Colonic mucosa (tissue), 4 donors: ENCODE results near the gene UNC5C. TPM values are rescaled to one million over a fixed set of nuclear protein-coding genes. Genes with fewer than 3 reads are reported as not detected.
A peak's percentile ranks its signal among the peaks of the same experiment; 100 is the strongest.

ENCODE experiments used
- DNase-seq: peaks from one replicate; pipeline ENCODE4 v3.0.0-alpha.2; 2020
- H3K27ac ChIP-seq: fragments of 200-600 bp; one replicate; pipeline ENCODE4 v1.8.0; 2021
- H3K27me3 ChIP-seq: fragments of 200-600 bp; one replicate; pipeline ENCODE4 v1.8.0; 2021
- H3K36me3 ChIP-seq: fragments of 200-600 bp; one replicate; pipeline ENCODE4 v1.8.0; 2021
- H3K4me1 ChIP-seq: fragments of 200-600 bp; one replicate; pipeline ENCODE4 v1.8.0; 2021; ENCODE audit warnings: mild to moderate bottlenecking
- H3K4me3 ChIP-seq: fragments of 200-600 bp; one replicate; pipeline ENCODE4 v1.8.0; 2021
- H3K9ac ChIP-seq, 2 donors: one replicate each; pipeline ENCODE4 v1.7.0; 2013; ENCODE audit warnings: control low read depth in 2 of 2, low read depth in 2 of 2, low read length in 2 of 2
- H3K9me3 ChIP-seq: fragments of 200-600 bp; one replicate; pipeline ENCODE4 v1.8.0; 2021
- CTCF ChIP-seq: fragments of 200-600 bp; IDR thresholded peaks from one replicate; pipeline ENCODE4 v1.8.0; 2022; ENCODE audit warnings: antibody characterized with exemption, mild to moderate bottlenecking
- intact Hi-C: fragments of 100-400 bp; cut with DNase I; formaldehyde crosslinking; loops from one replicate; pipeline ENCODE4 v1.14.1; 2022
- total RNA-seq, 2 donors: library from RNA; stranded (reverse); fragmentation: NEBNext Ultra II Directional in 1 of 2; extraction: Animal tissue kit (Norgen Biotek cat#: 25700) in 1 of 2; gene quantifications; one replicate each; pipeline ENCODE4 v1.2.1, GENCODE V29; 2021
- donor health status: healthy.
- donor health status: DM: no; HTN: no; CAD: no.
- donor health status: DM: no; HTN: no; CAD: no.

Gene UNC5C
- total RNA-seq, 2 donors from 2014 or later: 3.9 to 4.2 TPM

GRCh38 chr4:95516528-95517017, 32.2 kb downstream of the UNC5C start:
- Histone ChIP-seq H3K9ac (no peak overlapping the region), H3K4me3 (no peak overlapping the region), H3K36me3 (no peaks in the 10 kb centered on the region), H3K9me3 (no peaks in the 10 kb centered on the region), H3K27me3 (no peaks in the 10 kb centered on the region), H3K4me1 (no peaks in the 10 kb centered on the region), H3K27ac (no peak overlapping the region)
- intact Hi-C loops: no loop called here
- no peak for TF ChIP-seq CTCF
- DNase-seq: no peak

DNA sequence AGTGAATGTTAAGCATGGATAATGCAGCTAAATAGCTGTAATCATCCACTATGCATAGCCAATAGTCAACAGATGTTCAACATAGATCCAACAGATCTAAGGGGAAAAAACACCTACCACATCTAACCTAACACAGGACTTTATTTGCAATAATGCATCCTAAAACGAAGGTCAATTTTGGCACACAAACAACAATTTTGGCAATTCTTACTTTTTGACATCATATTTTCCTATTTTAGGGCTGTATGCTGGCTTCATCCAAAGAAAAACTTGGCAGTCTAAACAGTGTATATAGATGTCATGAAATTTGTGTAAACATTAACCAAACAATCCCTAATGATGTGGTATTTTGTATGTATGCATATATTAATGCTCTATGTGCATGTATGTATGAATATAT, 33.2 kb downstream of the UNC5C start:
- H3K27ac ChIP-seq: no peak overlapping the region
- H3K4me3 ChIP-seq: no peak overlapping the region
- no peaks in the 10 kb centered on the region for H3K36me3 ChIP-seq
- no peaks in the 10 kb centered on the region for H3K9me3 ChIP-seq
- intact Hi-C loops: no loop called here
- TF ChIP-seq CTCF: no peak
- no peaks in the 10 kb centered on the region for H3K4me1 ChIP-seq
- no peaks in the 10 kb centered on the region for H3K27me3 ChIP-seq
- DNase-seq: no peak
- no peak overlapping the region for H3K9ac ChIP-seq

- no peak for DNase-seq
- Histone ChIP-seq H3K9ac (no peak overlapping the region), H3K27me3 (no peaks in the 10 kb centered on the region), H3K4me3 (no peak overlapping the region), H3K9me3 (no peaks in the 10 kb centered on the region), H3K4me1 (no peaks in the 10 kb centered on the region), H3K36me3 (no peaks in the 10 kb centered on the region), H3K27ac (no peak overlapping the region)
- TF ChIP-seq CTCF: no peak
- intact Hi-C loops: no loop called here
Measured at GRCh38 chr4:95513022-95513421, 35.8 kb downstream of the UNC5C start.

DNA sequence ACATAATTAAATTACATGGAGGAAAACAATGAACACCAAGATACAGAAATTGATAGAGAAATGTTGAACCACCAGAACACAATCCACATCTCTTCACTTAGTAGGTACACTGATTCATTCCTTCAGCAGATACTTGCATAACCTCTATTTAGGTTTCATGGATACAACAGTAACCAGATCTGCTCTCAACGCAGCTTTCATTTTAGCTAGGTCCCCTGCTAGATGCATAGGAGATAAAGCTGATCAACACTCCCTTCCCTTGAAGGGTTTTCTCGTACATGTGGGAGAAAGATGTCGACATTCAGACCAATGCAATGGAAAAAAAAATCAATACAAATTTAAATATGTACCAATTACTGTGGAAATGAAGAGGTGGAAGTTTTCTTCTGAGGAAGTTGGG, 37.3 kb downstream of the UNC5C start:
- Histone ChIP-seq H3K27me3 (no peaks in the 10 kb centered on the region), H3K4me3 (no peak overlapping the region), H3K4me1 (no peaks in the 10 kb centered on the region), H3K36me3 (no peaks in the 10 kb centered on the region), H3K27ac (no peak overlapping the region), H3K9ac (no peak overlapping the region), H3K9me3 (no peaks in the 10 kb centered on the region)
- no peak for DNase-seq
- intact Hi-C loops: no loop called here
- TF ChIP-seq CTCF: no peak

DNA sequence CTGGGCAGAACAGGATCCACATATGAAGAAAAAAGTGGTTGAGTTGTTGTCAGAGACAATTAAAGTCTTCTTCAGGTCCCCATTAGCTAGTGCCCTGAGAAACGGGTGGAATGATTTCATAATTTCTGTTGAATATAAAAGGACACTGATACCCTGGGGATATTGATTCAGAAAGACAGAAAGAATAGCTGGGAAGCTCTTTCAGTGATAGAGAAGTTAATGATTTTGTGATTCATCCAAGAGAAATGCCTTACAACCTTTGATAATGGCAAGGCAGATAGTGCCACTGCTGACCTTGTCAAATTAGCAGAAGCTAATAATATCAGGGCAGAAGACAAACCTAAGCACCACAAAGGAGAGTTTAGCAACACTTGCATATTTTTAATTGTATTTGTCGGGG, 37.9 kb downstream of the UNC5C start:
- Histone ChIP-seq H3K4me3 (no peak overlapping the region), H3K27ac (no peak overlapping the region), H3K9me3 (no peaks in the 10 kb centered on the region), H3K36me3 (no peaks in the 10 kb centered on the region), H3K4me1 (no peaks in the 10 kb centered on the region), H3K9ac (no peak overlapping the region), H3K27me3 (no peaks in the 10 kb centered on the region)
- TF ChIP-seq CTCF: no peak
- no peak for DNase-seq
- intact Hi-C loops: no loop called here

DNA sequence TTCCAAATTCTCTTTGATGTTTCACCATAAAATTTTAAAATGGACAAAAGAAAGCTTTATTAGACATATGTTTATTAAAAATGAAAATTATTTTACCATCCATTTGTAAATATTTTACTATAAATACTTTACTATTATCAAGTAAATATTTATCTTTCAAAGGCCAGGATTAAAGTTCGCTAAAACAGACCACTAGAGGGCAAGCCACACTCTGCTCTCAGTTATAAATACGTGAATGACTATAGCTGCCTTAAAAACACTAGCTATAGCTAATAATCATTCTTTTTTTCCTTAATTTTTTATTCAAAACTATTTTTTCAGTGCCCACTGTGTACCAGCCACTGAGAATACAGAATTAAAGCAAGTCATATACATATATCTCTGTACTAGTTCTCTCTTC, 38.6 kb downstream of the UNC5C start:
- Histone ChIP-seq H3K27ac (no peak overlapping the region), H3K27me3 (no peaks in the 10 kb centered on the region), H3K9ac (no peak overlapping the region), H3K36me3 (no peaks in the 10 kb centered on the region), H3K4me3 (no peak overlapping the region), H3K4me1 (no peaks in the 10 kb centered on the region), H3K9me3 (no peaks in the 10 kb centered on the region)
- no peak for DNase-seq
- intact Hi-C loops: no loop called here
- peak; percentile 50 for TF ChIP-seq CTCF
